ENCODE results near the gene RUSF1. TPM values are rescaled to one million over a fixed set of nuclear protein-coding genes. Genes with fewer than 3 reads are reported as not detected.

RUSF1 gene
- total RNA-seq, 1 experiment from 2014 or later = 59.3 TPM

DNA sequence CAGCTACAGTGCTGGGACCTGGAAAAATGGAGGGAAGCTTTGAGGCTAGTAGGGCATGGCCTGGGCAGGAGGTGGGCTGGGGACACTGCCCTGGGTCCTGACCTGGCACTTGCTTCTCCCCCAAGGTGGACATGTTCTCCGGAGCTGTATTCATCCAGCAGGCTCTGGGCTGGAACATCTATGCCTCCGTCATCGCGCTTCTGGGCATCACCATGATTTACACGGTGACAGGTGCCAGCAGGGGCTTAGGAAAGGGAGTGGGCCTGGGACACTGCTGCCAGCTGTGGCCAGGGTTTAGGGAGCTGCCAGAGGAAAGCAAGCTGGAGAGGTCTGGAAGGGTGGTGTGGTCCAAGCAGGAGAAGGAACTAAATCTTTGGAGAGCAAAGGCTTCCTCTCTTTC lies 22.1 kb downstream of the RUSF1 start:
- ChIA-PET POLR2A (no interaction called here), RAD21 (ENCODE audit: low non-redundant PET in 1 of 2, low total read pairs in 2 of 2, uncharacterized antibody in 2 of 2, unreplicated experiment in 2 of 2) (no interaction called here), CTCF (interaction anchor here (1.4 kb wide), 1 partner anchor 13 kb away, joined by 3 read pairs; no protein-coding TSS in a partner anchor)
- no peak overlapping the region for H3K4me2 ChIP-seq (ENCODE audit: low read length)
- DNase-seq (ENCODE audit: low read depth, low spot score) (no peak), ATAC-seq (no peak)
- intact Hi-C loops (cut with micrococcal nuclease) = no loop called here
- H3K79me2 ChIP-seq (ENCODE audit: insufficient read depth, low read length) = no peaks in the 10 kb centered on the region
- no peak overlapping the region for H3K4me3 ChIP-seq (replicated peaks in 1 of 2; ENCODE audit: low read depth in 1 of 2, low read length in 2 of 2)
- no TSS peak for BruUV-seq (replicated peaks)
- no peaks in the 10 kb centered on the region for H3K27me3 ChIP-seq (ENCODE audit: insufficient read depth, low read length)
- TF ChIP-seq CBX3 (IDR thresholded peaks at IDR 0.05; ENCODE audit: low read depth) (no peak), EZH2 (IDR thresholded peaks at IDR 0.05) (no peak), POLR2A (IDR thresholded peaks at IDR 0.05; ENCODE audit: borderline replicate concordance, extremely low read depth, insufficient read depth, insufficient read length) (no peak), POLR2AphosphoS5 (IDR thresholded peaks at IDR 0.05; ENCODE audit: low read depth, low read length) (no peak), EZH2phosphoT487 (IDR thresholded peaks at IDR 0.05; ENCODE audit: borderline replicate concordance) (no peak), JUND (IDR thresholded peaks at IDR 0.05) (no peak), EGR1 (IDR thresholded peaks at IDR 0.05; ENCODE audit: low read depth) (no peak), ELF1 (IDR thresholded peaks at IDR 0.05; ENCODE audit: borderline replicate concordance, low read depth) (no peak), SIN3A (IDR thresholded peaks at IDR 0.05; ENCODE audit: low read depth) (no peak), SRF (IDR thresholded peaks at IDR 0.05; ENCODE audit: low read depth) (no peak), SP1 (IDR thresholded peaks at IDR 0.05; ENCODE audit: low read depth) (no peak), FOSL1 (IDR thresholded peaks at IDR 0.05; ENCODE audit: low read depth) (no peak)
- TF ChIP-seq, protein P1, sequence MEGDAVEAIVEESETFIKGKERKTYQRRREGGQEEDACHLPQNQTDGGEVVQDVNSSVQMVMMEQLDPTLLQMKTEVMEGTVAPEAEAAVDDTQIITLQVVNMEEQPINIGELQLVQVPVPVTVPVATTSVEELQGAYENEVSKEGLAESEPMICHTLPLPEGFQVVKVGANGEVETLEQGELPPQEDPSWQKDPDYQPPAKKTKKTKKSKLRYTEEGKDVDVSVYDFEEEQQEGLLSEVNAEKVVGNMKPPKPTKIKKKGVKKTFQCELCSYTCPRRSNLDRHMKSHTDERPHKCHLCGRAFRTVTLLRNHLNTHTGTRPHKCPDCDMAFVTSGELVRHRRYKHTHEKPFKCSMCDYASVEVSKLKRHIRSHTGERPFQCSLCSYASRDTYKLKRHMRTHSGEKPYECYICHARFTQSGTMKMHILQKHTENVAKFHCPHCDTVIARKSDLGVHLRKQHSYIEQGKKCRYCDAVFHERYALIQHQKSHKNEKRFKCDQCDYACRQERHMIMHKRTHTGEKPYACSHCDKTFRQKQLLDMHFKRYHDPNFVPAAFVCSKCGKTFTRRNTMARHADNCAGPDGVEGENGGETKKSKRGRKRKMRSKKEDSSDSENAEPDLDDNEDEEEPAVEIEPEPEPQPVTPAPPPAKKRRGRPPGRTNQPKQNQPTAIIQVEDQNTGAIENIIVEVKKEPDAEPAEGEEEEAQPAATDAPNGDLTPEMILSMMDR (IDR thresholded peaks at IDR 0.05 in 2 of 3, conservative IDR thresholded peaks at IDR 0.05 in 1 of 3; ENCODE audit: borderline replicate concordance in 1 of 3, insufficient read depth in 1 of 3, low read depth in 2 of 3, low read length in 2 of 3) = no peak
- TF ChIP-seq, protein P2, sequence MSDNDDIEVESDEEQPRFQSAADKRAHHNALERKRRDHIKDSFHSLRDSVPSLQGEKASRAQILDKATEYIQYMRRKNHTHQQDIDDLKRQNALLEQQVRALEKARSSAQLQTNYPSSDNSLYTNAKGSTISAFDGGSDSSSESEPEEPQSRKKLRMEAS (IDR thresholded peaks at IDR 0.05) = no peak
- TF ChIP-seq, protein P3, sequence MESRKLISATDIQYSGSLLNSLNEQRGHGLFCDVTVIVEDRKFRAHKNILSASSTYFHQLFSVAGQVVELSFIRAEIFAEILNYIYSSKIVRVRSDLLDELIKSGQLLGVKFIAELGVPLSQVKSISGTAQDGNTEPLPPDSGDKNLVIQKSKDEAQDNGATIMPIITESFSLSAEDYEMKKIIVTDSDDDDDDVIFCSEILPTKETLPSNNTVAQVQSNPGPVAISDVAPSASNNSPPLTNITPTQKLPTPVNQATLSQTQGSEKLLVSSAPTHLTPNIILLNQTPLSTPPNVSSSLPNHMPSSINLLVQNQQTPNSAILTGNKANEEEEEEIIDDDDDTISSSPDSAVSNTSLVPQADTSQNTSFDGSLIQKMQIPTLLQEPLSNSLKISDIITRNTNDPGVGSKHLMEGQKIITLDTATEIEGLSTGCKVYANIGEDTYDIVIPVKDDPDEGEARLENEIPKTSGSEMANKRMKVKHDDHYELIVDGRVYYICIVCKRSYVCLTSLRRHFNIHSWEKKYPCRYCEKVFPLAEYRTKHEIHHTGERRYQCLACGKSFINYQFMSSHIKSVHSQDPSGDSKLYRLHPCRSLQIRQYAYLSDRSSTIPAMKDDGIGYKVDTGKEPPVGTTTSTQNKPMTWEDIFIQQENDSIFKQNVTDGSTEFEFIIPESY (IDR thresholded peaks at IDR 0.05; ENCODE audit: extremely low read depth, insufficient replicate concordance, low read length) = no peak
- TF ChIP-seq, protein P4, sequence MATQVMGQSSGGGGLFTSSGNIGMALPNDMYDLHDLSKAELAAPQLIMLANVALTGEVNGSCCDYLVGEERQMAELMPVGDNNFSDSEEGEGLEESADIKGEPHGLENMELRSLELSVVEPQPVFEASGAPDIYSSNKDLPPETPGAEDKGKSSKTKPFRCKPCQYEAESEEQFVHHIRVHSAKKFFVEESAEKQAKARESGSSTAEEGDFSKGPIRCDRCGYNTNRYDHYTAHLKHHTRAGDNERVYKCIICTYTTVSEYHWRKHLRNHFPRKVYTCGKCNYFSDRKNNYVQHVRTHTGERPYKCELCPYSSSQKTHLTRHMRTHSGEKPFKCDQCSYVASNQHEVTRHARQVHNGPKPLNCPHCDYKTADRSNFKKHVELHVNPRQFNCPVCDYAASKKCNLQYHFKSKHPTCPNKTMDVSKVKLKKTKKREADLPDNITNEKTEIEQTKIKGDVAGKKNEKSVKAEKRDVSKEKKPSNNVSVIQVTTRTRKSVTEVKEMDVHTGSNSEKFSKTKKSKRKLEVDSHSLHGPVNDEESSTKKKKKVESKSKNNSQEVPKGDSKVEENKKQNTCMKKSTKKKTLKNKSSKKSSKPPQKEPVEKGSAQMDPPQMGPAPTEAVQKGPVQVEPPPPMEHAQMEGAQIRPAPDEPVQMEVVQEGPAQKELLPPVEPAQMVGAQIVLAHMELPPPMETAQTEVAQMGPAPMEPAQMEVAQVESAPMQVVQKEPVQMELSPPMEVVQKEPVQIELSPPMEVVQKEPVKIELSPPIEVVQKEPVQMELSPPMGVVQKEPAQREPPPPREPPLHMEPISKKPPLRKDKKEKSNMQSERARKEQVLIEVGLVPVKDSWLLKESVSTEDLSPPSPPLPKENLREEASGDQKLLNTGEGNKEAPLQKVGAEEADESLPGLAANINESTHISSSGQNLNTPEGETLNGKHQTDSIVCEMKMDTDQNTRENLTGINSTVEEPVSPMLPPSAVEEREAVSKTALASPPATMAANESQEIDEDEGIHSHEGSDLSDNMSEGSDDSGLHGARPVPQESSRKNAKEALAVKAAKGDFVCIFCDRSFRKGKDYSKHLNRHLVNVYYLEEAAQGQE (IDR thresholded peaks at IDR 0.05; ENCODE audit: low read depth) = no peak
- H2AFZ ChIP-seq (ENCODE audit: low read depth, low read length, poor library complexity, severe bottlenecking) = no peak overlapping the region
- no peaks in the 10 kb centered on the region for H3K9me3 ChIP-seq (ENCODE audit: control insufficient read depth in 1 of 2, insufficient read depth in 1 of 2, low read depth in 1 of 2, low read length in 2 of 2)
- no peaks in the 10 kb centered on the region for H3K36me3 ChIP-seq (ENCODE audit: control insufficient read depth in 1 of 2, insufficient read depth in 2 of 2, low read length in 2 of 2)
- H3K4me1 ChIP-seq (ENCODE audit: control insufficient read depth in 1 of 2, insufficient read depth in 2 of 2, low read length in 2 of 2) = peaks cover 7 to 20% of the 10 kb centered on the region in 2 experiments; a peak in 3 of 4 replicates
- no peaks in the 10 kb centered on the region for H4K20me1 ChIP-seq (ENCODE audit: insufficient read depth)
- H3K9me2 ChIP-seq (ENCODE audit: insufficient read depth) = no peaks in the 10 kb centered on the region
- H3K27ac ChIP-seq (ENCODE audit: low read depth, low read length) = no peak overlapping the region
- H3K9ac ChIP-seq (ENCODE audit: low read length) = no peak overlapping the region

All from HCT116 (cell line).